H9 (cell line): Measurements from ENCODE around the gene KAT2B. TPM values are rescaled to one million over a fixed set of nuclear protein-coding genes. Genes with fewer than 3 reads are reported as not detected.

ENCODE experiments used
- DNase-seq: peaks from one replicate; pipeline ENCODE4 v3.0.0-alpha.2; 2017
- H2AFZ ChIP-seq: one replicate; pipeline ENCODE4 v1.6.1; 2013; ENCODE audit warnings: mild to moderate bottlenecking, low read length, control low read depth, moderate library complexity
- H2AK5ac ChIP-seq: 2 replicates; pipeline ENCODE4 v1.6.1; 2013; ENCODE audit warnings: low read length, control low read depth, mixed read lengths; ENCODE audit not compliant: insufficient read length
- H2BK120ac ChIP-seq: one replicate; pipeline ENCODE4 v1.6.1; 2013; ENCODE audit warnings: low read depth, mild to moderate bottlenecking, low read length, control low read depth, inconsistent platforms; ENCODE audit not compliant: poor library complexity, severe bottlenecking
- H2BK12ac ChIP-seq: 2 replicates; pipeline ENCODE4 v1.6.1; 2013; ENCODE audit warnings: low read length, control low read depth, mixed read lengths, low read depth; ENCODE audit not compliant: insufficient read length
- H2BK15ac ChIP-seq: 2 replicates; pipeline ENCODE4 v1.6.1; 2013; ENCODE audit warnings: low read depth, low read length, control low read depth
- H2BK20ac ChIP-seq: one replicate; pipeline ENCODE4 v1.6.1; 2013; ENCODE audit warnings: low read depth, mild to moderate bottlenecking, low read length, control low read depth, inconsistent platforms; ENCODE audit not compliant: poor library complexity, severe bottlenecking
- H2BK5ac ChIP-seq: 2 replicates; pipeline ENCODE4 v1.6.1; 2013; ENCODE audit warnings: low read length, control low read depth, mixed read lengths; ENCODE audit not compliant: insufficient read length
- H3K14ac ChIP-seq: 2 replicates; pipeline ENCODE4 v1.6.1; 2013; ENCODE audit warnings: low read length, control low read depth; ENCODE audit not compliant: insufficient read depth
- H3K18ac ChIP-seq: 2 replicates; pipeline ENCODE4 v1.6.1; 2013; ENCODE audit warnings: low read depth, mild to moderate bottlenecking, mixed read lengths, low read length, control low read depth; ENCODE audit not compliant: insufficient read length
- H3K23ac ChIP-seq: 2 replicates; pipeline ENCODE4 v1.6.1; 2013; ENCODE audit warnings: low read length, control low read depth, mixed read lengths, low read depth; ENCODE audit not compliant: insufficient read length
- H3K23me2 ChIP-seq: 2 replicates; pipeline ENCODE4 v1.6.1; 2013; ENCODE audit warnings: low read depth, mild to moderate bottlenecking, mixed read lengths, low read length, control low read depth; ENCODE audit not compliant: insufficient read length, poor library complexity, severe bottlenecking
- H3K27ac ChIP-seq: 2 replicates; pipeline ENCODE4 v1.5.1; 2013; ENCODE audit warnings: low read length, control low read depth, mixed read lengths, low read depth; ENCODE audit not compliant: insufficient read length
- H3K27me3 ChIP-seq: 2 replicates; pipeline ENCODE4 v1.6.1; 2013; ENCODE audit warnings: low read length, control low read depth, inconsistent platforms; ENCODE audit not compliant: insufficient read depth
- H3K4ac ChIP-seq: 2 replicates; pipeline ENCODE4 v1.6.1; 2013; ENCODE audit warnings: low read depth, mild to moderate bottlenecking, control low read depth, inconsistent platforms, low read length, moderate library complexity
- H3K4me1 ChIP-seq: 2 replicates; pipeline ENCODE4 v1.6.1; 2013; ENCODE audit warnings: low read length, control low read depth, inconsistent platforms; ENCODE audit not compliant: insufficient read depth
- H3K4me2 ChIP-seq: 2 replicates; pipeline ENCODE4 v1.6.1; 2013; ENCODE audit warnings: low read length, control low read depth, mixed read lengths; ENCODE audit not compliant: insufficient read length, insufficient read depth
- H3K56ac ChIP-seq: 2 replicates; pipeline ENCODE4 v1.6.1; 2013; ENCODE audit warnings: low read depth, mild to moderate bottlenecking, mixed read lengths, low read length, control low read depth; ENCODE audit not compliant: insufficient read length
- H3K79me1 ChIP-seq: 2 replicates; pipeline ENCODE4 v1.6.1; 2013; ENCODE audit warnings: low read depth, mild to moderate bottlenecking, moderate library complexity, low read length, control low read depth, inconsistent platforms; ENCODE audit not compliant: insufficient read depth, poor library complexity, severe bottlenecking
- H3K79me2 ChIP-seq: 2 replicates; pipeline ENCODE4 v1.6.1; 2013; ENCODE audit warnings: low read length, control low read depth, inconsistent platforms; ENCODE audit not compliant: insufficient read depth
- H3K9ac ChIP-seq: 2 replicates; pipeline ENCODE4 v1.6.1; 2013; ENCODE audit warnings: low read length, control low read depth, mixed read lengths; ENCODE audit not compliant: insufficient read length; ENCODE audit errors: extremely low read depth
- H3K9me3 ChIP-seq: one replicate; pipeline ENCODE4 v1.6.1; 2013; ENCODE audit warnings: low read depth, low read length, inconsistent platforms; ENCODE audit not compliant: control insufficient read depth
- H3T11ph ChIP-seq: one replicate; pipeline ENCODE4 v1.6.1; 2013; ENCODE audit warnings: mild to moderate bottlenecking, low read length, control low read depth, inconsistent platforms
- H4K20me1 ChIP-seq: one replicate; pipeline ENCODE4 v1.6.1; 2013; ENCODE audit not compliant: control insufficient read depth, insufficient read length, insufficient read depth
- H4K5ac ChIP-seq: 2 replicates; pipeline ENCODE4 v1.6.1; 2013; ENCODE audit warnings: low read depth, mild to moderate bottlenecking, mixed read lengths, low read length, control low read depth; ENCODE audit not compliant: insufficient read length
- H4K8ac ChIP-seq: replicated peaks from 2 replicates; pipeline ENCODE4 v1.6.1; 2013; ENCODE audit warnings: low read length, control low read depth, mixed read lengths, low read depth; ENCODE audit not compliant: insufficient read length
- H4K91ac ChIP-seq: 2 replicates; pipeline ENCODE4 v1.6.1; 2013; ENCODE audit warnings: low read depth, mild to moderate bottlenecking, moderate library complexity, mixed read lengths, low read length, control low read depth; ENCODE audit not compliant: insufficient read length
- H3K27ac Mint-ChIP-seq, 3 experiments: 2 replicates in 2 of 3; 3 replicates in 1 of 3; pipeline ENCODE4 v1.8.0; 2020 to 2021; ENCODE audit warnings: mixed read lengths in 3 of 3, mild to moderate bottlenecking in 1 of 3, moderate library complexity in 1 of 3
- H3K27me3 Mint-ChIP-seq: 2 replicates; pipeline ENCODE4 v1.8.0; 2021; ENCODE audit warnings: low read depth, mild to moderate bottlenecking, moderate library complexity, mixed read lengths
- H3K36me3 Mint-ChIP-seq, 3 experiments: 2 replicates in 2 of 3; 3 replicates in 1 of 3; pipeline ENCODE4 v1.8.0; 2020 to 2021; ENCODE audit warnings: low read depth in 3 of 3, mixed read lengths in 3 of 3; ENCODE audit not compliant: insufficient read depth in 1 of 3
- H3K4me1 Mint-ChIP-seq, 2 experiments: 2 replicates each; pipeline ENCODE4 v1.8.0; 2020; ENCODE audit warnings: mixed read lengths in 2 of 2
- H3K4me3 Mint-ChIP-seq, 2 experiments: 2 replicates in 1 of 2; 3 replicates in 1 of 2; pipeline ENCODE4 v1.8.0; 2020 to 2021; ENCODE audit warnings: mild to moderate bottlenecking in 2 of 2, mixed read lengths in 2 of 2, moderate library complexity in 1 of 2
- H3K9me3 Mint-ChIP-seq, 2 experiments: 2 replicates in 1 of 2; 3 replicates in 1 of 2; pipeline ENCODE4 v1.8.0; 2020; ENCODE audit warnings: mild to moderate bottlenecking in 2 of 2, mixed read lengths in 2 of 2, moderate library complexity in 1 of 2
- WGBS: extraction: QIAGEN DNeasy Blood & Tissue Kit; methylation state at CpG from one replicate; pipeline ENCODE4 v1.1.7; 2013; ENCODE audit warnings: missing lambda C conversion rate, low lambda C conversion rate, mixed read lengths; ENCODE audit not compliant: insufficient read length; ENCODE audit errors: extremely low coverage; 5-methylcytosine and 5-hydroxymethylcytosine counted together
- total RNA-seq: library from RNA; stranded (reverse); gene quantifications from 2 replicates; pipeline ENCODE4 v1.2.1, GENCODE V29; 2021
- TF ChIP-seq, protein P1 (sequence below): fragments of 200-600 bp; sonication (generic); conservative IDR thresholded peaks from 3 replicates; pipeline ENCODE4 v1.8.0; 2021; ENCODE audit warnings: antibody characterized with exemption, mild to moderate bottlenecking

Gene KAT2B
- total RNA-seq, 1 experiment from 2014 or later = 6.3 TPM

DNA sequence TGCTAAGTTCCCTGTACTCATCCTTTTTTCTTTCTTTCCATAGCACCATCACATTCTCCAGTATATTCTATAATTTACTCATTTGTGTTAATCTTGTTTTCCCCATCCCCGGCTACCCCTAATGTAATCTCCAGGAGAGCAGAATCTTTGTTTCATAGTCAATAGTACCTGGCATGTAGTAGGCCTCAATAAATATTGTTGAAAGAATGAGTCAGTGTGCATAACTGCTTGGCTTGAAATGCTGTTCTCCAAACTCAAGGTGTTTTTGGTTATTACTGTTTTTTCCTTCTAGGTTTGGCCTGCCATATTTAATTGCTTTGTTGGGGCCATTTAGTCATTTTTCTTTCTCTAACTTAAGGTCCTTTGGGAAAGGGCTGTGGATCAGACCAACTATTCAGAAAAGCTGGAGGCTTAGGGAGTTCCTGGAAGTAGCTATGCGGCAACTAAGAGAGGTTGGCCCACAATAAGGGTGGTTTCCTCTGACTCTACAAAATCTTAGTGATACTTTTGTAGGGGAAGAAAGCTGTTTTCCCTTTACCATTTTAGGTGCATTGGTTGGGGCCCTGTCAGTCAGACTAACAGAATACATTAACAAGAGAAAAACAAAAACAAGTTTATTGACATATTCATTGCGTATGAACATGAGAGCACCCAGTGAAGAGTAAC, 28.4 kb downstream of the KAT2B start:
- H3K23ac ChIP-seq = no peak overlapping the region
- no peak for DNase-seq
- no peak overlapping the region for H3T11ph ChIP-seq
- H3K4me1 Mint-ChIP-seq = peaks cover 32 to 35% of the 10 kb centered on the region in 2 experiments
- no peaks in the 10 kb centered on the region for H3K23me2 ChIP-seq
- H3K4me2 ChIP-seq = no peak overlapping the region
- H2AK5ac ChIP-seq = no peak overlapping the region
- peaks cover 20% of the 10 kb centered on the region for H3K27me3 Mint-ChIP-seq
- H4K8ac ChIP-seq = no peak overlapping the region
- H3K9me3 Mint-ChIP-seq = no peaks in the 10 kb centered on the region
- no peaks in the 10 kb centered on the region for H3K9me3 ChIP-seq
- H3K14ac ChIP-seq = no peak overlapping the region
- no peak overlapping the region for H3K4ac ChIP-seq
- H3K27ac ChIP-seq = no peak overlapping the region
- H2BK5ac ChIP-seq = no peak overlapping the region
- H4K20me1 ChIP-seq = no peaks in the 10 kb centered on the region
- no peaks in the 10 kb centered on the region for H3K79me1 ChIP-seq
- no peak overlapping the region for H3K4me3 Mint-ChIP-seq
- TF ChIP-seq, protein P1, sequence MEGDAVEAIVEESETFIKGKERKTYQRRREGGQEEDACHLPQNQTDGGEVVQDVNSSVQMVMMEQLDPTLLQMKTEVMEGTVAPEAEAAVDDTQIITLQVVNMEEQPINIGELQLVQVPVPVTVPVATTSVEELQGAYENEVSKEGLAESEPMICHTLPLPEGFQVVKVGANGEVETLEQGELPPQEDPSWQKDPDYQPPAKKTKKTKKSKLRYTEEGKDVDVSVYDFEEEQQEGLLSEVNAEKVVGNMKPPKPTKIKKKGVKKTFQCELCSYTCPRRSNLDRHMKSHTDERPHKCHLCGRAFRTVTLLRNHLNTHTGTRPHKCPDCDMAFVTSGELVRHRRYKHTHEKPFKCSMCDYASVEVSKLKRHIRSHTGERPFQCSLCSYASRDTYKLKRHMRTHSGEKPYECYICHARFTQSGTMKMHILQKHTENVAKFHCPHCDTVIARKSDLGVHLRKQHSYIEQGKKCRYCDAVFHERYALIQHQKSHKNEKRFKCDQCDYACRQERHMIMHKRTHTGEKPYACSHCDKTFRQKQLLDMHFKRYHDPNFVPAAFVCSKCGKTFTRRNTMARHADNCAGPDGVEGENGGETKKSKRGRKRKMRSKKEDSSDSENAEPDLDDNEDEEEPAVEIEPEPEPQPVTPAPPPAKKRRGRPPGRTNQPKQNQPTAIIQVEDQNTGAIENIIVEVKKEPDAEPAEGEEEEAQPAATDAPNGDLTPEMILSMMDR = no peak
- H2AFZ ChIP-seq = no peak overlapping the region
- no peak overlapping the region for H2BK12ac ChIP-seq
- no peak overlapping the region for H4K91ac ChIP-seq
- WGBS = no CpG with 5 or more reads among the region's 3 CpGs
- H3K27ac Mint-ChIP-seq = peak overlapping the region in 1 of 3 experiments; percentile 26; a peak in 1 of 7 replicates
- no peak overlapping the region for H3K56ac ChIP-seq
- H3K18ac ChIP-seq = no peak overlapping the region
- H3K27me3 ChIP-seq = no peaks in the 10 kb centered on the region
- no peak overlapping the region for H2BK120ac ChIP-seq
- no peak overlapping the region for H3K9ac ChIP-seq
- H3K4me1 ChIP-seq = no peaks in the 10 kb centered on the region; the same call in 1 of the 2 replicates
- H4K5ac ChIP-seq = no peak overlapping the region
- H2BK15ac ChIP-seq = no peak overlapping the region
- no peak overlapping the region for H2BK20ac ChIP-seq
- H3K36me3 Mint-ChIP-seq = no peaks in the 10 kb centered on the region; a peak in 1 of 7 replicates
- H3K79me2 ChIP-seq = no peaks in the 10 kb centered on the region
